ENCODE data around the gene IGF1R. TPM values are rescaled to one million over a fixed set of nuclear protein-coding genes. Genes with fewer than 3 reads are reported as not detected.

IGF1R gene
- total and polyA plus RNA-seq, 2 of the 13 experiments (the other 11 are each of a cell fraction or from before 2014, with no cell fraction given) = 15.9 to 18.4 TPM

GRCh38 chr15:98651581-98652220 is 3.4 kb downstream of the IGF1R start:
- TF ChIP-seq ELF4 (CRISPR knock-in tag; IDR thresholded peaks at IDR 0.05; ENCODE audit: borderline replicate concordance) (peak; percentile 37; the same call in 1 of the 2 replicates), SAP130 (CRISPR knock-in tag; IDR thresholded peaks at IDR 0.05; ENCODE audit: low read depth) (peak; percentile 43)
- TF ChIP-seq, protein P1, sequence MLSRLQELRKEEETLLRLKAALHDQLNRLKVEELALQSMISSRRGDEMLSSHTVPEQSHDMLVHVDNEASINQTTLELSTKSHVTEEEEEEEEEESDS (CRISPR knock-in tag; IDR thresholded peaks at IDR 0.05; ENCODE audit: borderline replicate concordance) = no peak

GRCh38 chr15:98653686-98654085 is 5.3 kb downstream of the IGF1R start:
- FAIRE-seq = no peak
- no peak for ATAC-seq
- H3K4me2 ChIP-seq (ENCODE audit: low read depth, low read length) = peak overlapping the region; percentile 57
- no peak overlapping the region for H2AFZ ChIP-seq (ENCODE audit: low read length)
- in situ Hi-C loops (cut with HindIII; ENCODE audit: extremely low pct_ligation_motif_present, low pct_unique_long_range_greater_than_20kb) = loop anchor here (10.0 kb wide), 1 partner anchor 121 kb away; no protein-coding TSS in a partner anchor
- POLR2A ChIA-PET = no interaction called here
- no peak overlapping the region for H3K4me3 ChIP-seq (replicated peaks in 1 of 3; ENCODE audit: insufficient read depth in 1 of 3, low read depth in 2 of 3, low read length in 3 of 3)
- H3K9ac ChIP-seq (ENCODE audit: insufficient read depth, low read depth, low read length) = no peak overlapping the region
- H3K79me2 ChIP-seq (ENCODE audit: insufficient read depth, low read length) = peaks cover 96% of the 10 kb centered on the region
- no peaks in the 10 kb centered on the region for H3K36me3 ChIP-seq (replicated peaks in 1 of 2; ENCODE audit: control insufficient read depth in 1 of 2, insufficient read depth in 2 of 2, low read length in 2 of 2)
- peaks cover 60% of the 10 kb centered on the region for H4K20me1 ChIP-seq (ENCODE audit: insufficient read depth, low read length)
- BruUV-seq (replicated peaks) = no TSS peak
- no peaks in the 10 kb centered on the region for H3K9me3 ChIP-seq (ENCODE audit: low read length)
- CTCF ChIA-PET (ENCODE audit: low intra/inter-chr PET ratio, low total read pairs) = no interaction called here
- H3K27me3 ChIP-seq (ENCODE audit: control insufficient read depth in 1 of 2, insufficient read depth in 2 of 2, low read length in 2 of 2) = peaks cover 0 to 4% of the 10 kb centered on the region in 2 experiments; a peak in 1 of 5 replicates
- peaks cover 70% of the 10 kb centered on the region for H3K4me1 ChIP-seq (ENCODE audit: insufficient read depth, low read length)
- H3K27ac ChIP-seq (ENCODE audit: extremely low read length, insufficient read depth, low read length) = no peak overlapping the region
- TF ChIP-seq ZKSCAN8 (CRISPR knock-in tag; IDR thresholded peaks at IDR 0.05; ENCODE audit: borderline replicate concordance) (peak; percentile 99), NKX3-1 (CRISPR knock-in tag; IDR thresholded peaks at IDR 0.05) (no peak)
- no peak for DNase-seq (ENCODE audit: low spot score)
- WGBS (ENCODE audit: low lambda C conversion rate) = 91% methylated on average over 1 of the region's 1 CpG
- intact Hi-C loops (cut with micrococcal nuclease; ENCODE audit: unreplicated experiment) = loop anchor here (5.0 kb wide), 1 partner anchor 74 kb away; no protein-coding TSS in a partner anchor

More at GRCh38 chr15:98651581-98652220, 3.4 kb downstream of the IGF1R start:
- Histone ChIP-seq H4K20me1 (ENCODE audit: insufficient read depth, low read length) (peaks cover 40% of the 10 kb centered on the region), H3K9me3 (ENCODE audit: low read length) (no peaks in the 10 kb centered on the region), H3K4me3 (replicated peaks in 1 of 3; ENCODE audit: insufficient read depth in 1 of 3, low read depth in 2 of 3, low read length in 3 of 3) (peak overlapping the region; percentile 83 to 94 (median 91)), H3K27me3 (ENCODE audit: control insufficient read depth in 1 of 2, insufficient read depth in 2 of 2, low read length in 2 of 2) (peaks cover 0 to 7% of the 10 kb centered on the region in 2 experiments; a peak in 2 of 5 replicates), H3K4me1 (ENCODE audit: insufficient read depth, low read length) (peaks cover 55% of the 10 kb centered on the region), H3K4me2 (ENCODE audit: low read depth, low read length) (peak overlapping the region; percentile 92), H2AFZ (ENCODE audit: low read length) (no peak overlapping the region), H3K79me2 (ENCODE audit: insufficient read depth, low read length) (peaks cover 76% of the 10 kb centered on the region), H3K27ac (ENCODE audit: extremely low read length, insufficient read depth, low read length) (peak overlapping the region; percentile 85), H3K9ac (ENCODE audit: insufficient read depth, low read depth, low read length) (peak overlapping the region; percentile 87), H3K36me3 (replicated peaks in 1 of 2; ENCODE audit: control insufficient read depth in 1 of 2, insufficient read depth in 2 of 2, low read length in 2 of 2) (no peaks in the 10 kb centered on the region)
- CTCF ChIA-PET (ENCODE audit: low intra/inter-chr PET ratio, low total read pairs) = no interaction called here
- no peak for ATAC-seq
- FAIRE-seq = no peak
- in situ Hi-C loops (cut with HindIII; ENCODE audit: extremely low pct_ligation_motif_present, low pct_unique_long_range_greater_than_20kb) (loop anchor here (10.0 kb wide), 1 partner anchor 123 kb away; no protein-coding TSS in a partner anchor), intact Hi-C loops (cut with micrococcal nuclease; ENCODE audit: unreplicated experiment) (loop anchor here (5.0 kb wide), 1 partner anchor 76 kb away; no protein-coding TSS in a partner anchor)
- POLR2A ChIA-PET = no interaction called here
- BruUV-seq (replicated peaks) = TSS peak; percentile 34
- WGBS (ENCODE audit: low lambda C conversion rate) = 9% methylated on average over 14 of the region's 14 CpGs
- DNase-seq (ENCODE audit: low spot score) = no peak
